Testis (tissue), 2 donors: ENCODE results near the gene SLC35F4.

Experiments used
- CTCF ChIP-seq, 3 experiments: fragments of 450-650 bp in 2 of 3; fragments of 200-600 bp in 1 of 3; sonication (generic) in 1 of 3; IDR thresholded peaks; one replicate each; pipeline ENCODE4 v1.5.1; 2016 to 2019; ENCODE audit warnings: antibody characterized with exemption in 3 of 3, mild to moderate bottlenecking in 2 of 3, moderate library complexity in 1 of 3
- POLR2A ChIP-seq: fragments of 450-650 bp; IDR thresholded peaks from one replicate; pipeline ENCODE4 v1.6.1; 2017; ENCODE audit warnings: antibody characterized with exemption, mild to moderate bottlenecking, moderate library complexity

GRCh38 chr14:57761800-57762199 lies 104.1 kb downstream of the SLC35F4 start:
- TF ChIP-seq CTCF (IDR thresholded peaks at IDR 0.05) (no peak), POLR2A (no peak)
